HepG2 (cell line): ENCODE data around the gene PTGR3. TPM values are rescaled to one million over a fixed set of nuclear protein-coding genes. Genes with fewer than 3 reads are reported as not detected.
A peak's percentile ranks its signal among the peaks of the same experiment; 100 is the strongest.

ENCODE experiments used
- DNMT1 ChIP-seq: sonication (generic); formaldehyde crosslinking; IDR thresholded peaks from 2 replicates; pipeline ENCODE4 v1.5.1; 2020; ENCODE audit warnings: mild to moderate bottlenecking, missing genetic modification reagents
- IRF1 ChIP-seq: sonication (generic); formaldehyde crosslinking; IDR thresholded peaks from 2 replicates; pipeline ENCODE4 v1.4.0; 2020; ENCODE audit warnings: low read depth, mild to moderate bottlenecking, missing genetic modification reagents
- IRF9 ChIP-seq: sonication (generic); formaldehyde crosslinking; IDR thresholded peaks from 2 replicates; pipeline ENCODE4 v1.8.0; 2022; ENCODE audit warnings: missing genetic modification reagents, mild to moderate bottlenecking, borderline replicate concordance
- MXI1 ChIP-seq: IDR thresholded peaks from 3 replicates; pipeline ENCODE4 v1.6.1; 2012; ENCODE audit warnings: low read depth, low read length, inconsistent platforms, borderline replicate concordance
- POLR2AphosphoS5 ChIP-seq: IDR thresholded peaks from 2 replicates; pipeline ENCODE4 v1.6.1; 2012; ENCODE audit warnings: low read depth, low read length
- SKI ChIP-seq: fragments of 450-650 bp; IDR thresholded peaks from one replicate; pipeline ENCODE4 v1.6.1; 2018; ENCODE audit warnings: mild to moderate bottlenecking; ENCODE audit not compliant: partially characterized antibody
- TAF1 ChIP-seq: sonication (generic); formaldehyde crosslinking; IDR thresholded peaks from 2 replicates; pipeline ENCODE4 v1.4.0; 2020; ENCODE audit warnings: missing genetic modification reagents
- TARDBP ChIP-seq: sonication (generic); formaldehyde crosslinking; IDR thresholded peaks from 2 replicates; pipeline ENCODE4 v1.8.0; 2022; ENCODE audit warnings: mild to moderate bottlenecking, missing genetic modification reagents
- TEAD2 ChIP-seq: sonication (generic); formaldehyde crosslinking; IDR thresholded peaks from 2 replicates; pipeline ENCODE4 v1.9.0; 2021; ENCODE audit warnings: missing genetic modification reagents
- ZFP36L2 ChIP-seq: sonication (generic); formaldehyde crosslinking; IDR thresholded peaks from 2 replicates; pipeline ENCODE4 v1.4.0; 2020; ENCODE audit warnings: missing genetic modification reagents
- ZNF142 ChIP-seq: sonication (generic); formaldehyde crosslinking; IDR thresholded peaks from 2 replicates; pipeline ENCODE4 v1.4.0; 2020; ENCODE audit warnings: missing genetic modification reagents
- ZNF20 ChIP-seq: sonication (generic); formaldehyde crosslinking; IDR thresholded peaks from 2 replicates; pipeline ENCODE4 v1.4.0; 2020; ENCODE audit warnings: mild to moderate bottlenecking, moderate library complexity, missing genetic modification reagents
- ZNF512 ChIP-seq: sonication (generic); formaldehyde crosslinking; IDR thresholded peaks from 2 replicates; pipeline ENCODE4 v1.4.0; 2020; ENCODE audit warnings: mild to moderate bottlenecking, missing genetic modification reagents
- ZNF609 ChIP-seq: sonication (generic); formaldehyde crosslinking; IDR thresholded peaks from 2 replicates; pipeline ENCODE4 v1.4.0; 2020; ENCODE audit warnings: mild to moderate bottlenecking, missing genetic modification reagents, borderline replicate concordance
- ZNF772 ChIP-seq: sonication (generic); formaldehyde crosslinking; IDR thresholded peaks from 2 replicates; pipeline ENCODE4 v1.5.0; 2020; ENCODE audit warnings: mild to moderate bottlenecking, missing genetic modification reagents
- polyA plus RNA-seq, 8 experiments: library from polyadenylated mRNA; depleted of rRNA in 3 of 8; stranded (reverse) in 7 of 8; unstranded in 1 of 8; fragments of >200 nt; fragmentation: Illumina TruSeq in 4 of 8; extraction: Trizol in 4 of 8; gene quantifications; 2 replicates each; pipeline versions ENCODE4 v1.2.1 to v1.2.3, GENCODE V29; 2011 to 2016; ENCODE audit warnings: low read depth in 4 of 8, missing spikeins in 1 of 8, mixed read lengths in 1 of 8; ENCODE audit not compliant: insufficient read depth in 1 of 8
- total RNA-seq, 5 experiments: library from RNA; depleted of rRNA; stranded (reverse); fragments of >200 nt; fragmentation: Illumina TruSeq; extraction: Trizol; gene quantifications; 2 replicates each; pipeline ENCODE4 v1.2.3, GENCODE V29; 2016; ENCODE audit warnings: low read depth in 1 of 5

PTGR3 gene
- total and polyA plus RNA-seq, 2 of the 13 experiments (the other 11 are each of a cell fraction or from before 2014, with no cell fraction given), result 11.5 to 25.3 TPM

- no peak for TF ChIP-seq ZNF512 (CRISPR knock-in tag)
- no peak for TF ChIP-seq SKI
- peak; percentile 77 for TF ChIP-seq ZNF142 (CRISPR knock-in tag)
- TF ChIP-seq TAF1 (CRISPR knock-in tag), result peak; percentile 23; the same call in 1 of the 2 replicates
- no peak for TF ChIP-seq ZNF20 (CRISPR knock-in tag)
- no peak for TF ChIP-seq IRF1 (CRISPR knock-in tag)
- TF ChIP-seq IRF9 (CRISPR knock-in tag), result no peak
- no peak for TF ChIP-seq TARDBP (CRISPR knock-in tag)
- TF ChIP-seq ZNF772, result no peak
- TF ChIP-seq ZFP36L2 (CRISPR knock-in tag), result no peak
- TF ChIP-seq ZNF609 (CRISPR knock-in tag), result 0 out of 2 replicates have a peak, but pooled peaks have one; percentile 28
- no peak for TF ChIP-seq TEAD2 (CRISPR knock-in tag)
- 0 out of 3 replicates have a peak, but pooled peaks have one; percentile 9 for TF ChIP-seq MXI1
- no peak for TF ChIP-seq POLR2AphosphoS5
- no peak for TF ChIP-seq DNMT1 (CRISPR knock-in tag)
Measured at GRCh38 chr18:75208155-75208835, 644 bp downstream of the PTGR3 start (continued).
